ENCODE measurements around the gene VPS4A.
"Not testable (repeated sequence)": the region's sequence is repeated elsewhere in the genome, so short reads cannot be mapped to it uniquely, and the experiment has no call there.

The VPS4A gene

GRCh38 chr16:69310653-69311532 is at the start of gene VPS4A:
VPS4A (plus strand) TSS chr16:69311350; CDS start chr16:69311512, 162 bp downstream.
- peak; percentile 93 for DNase-seq

GRCh38 chr16:69266334-69267063 is 44.7 kb upstream of the VPS4A start:
- DNase-seq = no peak

GRCh38 chr16:69267633-69268032 is 43.5 kb upstream of the VPS4A start:
- DNase-seq = no peak

DNA sequence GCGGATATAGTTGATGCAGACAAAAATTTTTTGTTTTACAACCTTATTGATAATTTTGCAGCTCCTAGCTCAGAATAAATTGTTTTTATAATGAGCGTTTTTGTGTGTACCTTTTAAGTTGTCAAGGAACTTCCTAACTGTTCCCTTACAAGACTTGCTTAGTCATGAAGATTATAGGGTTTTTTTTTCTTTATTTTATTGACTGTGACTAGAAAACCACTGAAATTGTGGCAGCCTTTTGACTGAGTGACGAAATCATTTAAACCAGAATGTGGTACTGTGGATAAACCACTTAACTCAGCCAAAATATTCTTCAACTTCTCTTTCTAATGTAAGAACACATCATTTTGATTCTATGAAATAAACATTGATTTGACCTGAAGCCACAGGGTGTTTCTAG is 40.8 kb upstream of the VPS4A start:
- no peak for DNase-seq

GRCh38 chr16:69270831-69271230 is 40.3 kb upstream of the VPS4A start:
- DNase-seq = no peak

- no peak for DNase-seq
Measured at GRCh38 chr16:69273009-69273408, 38.1 kb upstream of the VPS4A start.

- no peak for DNase-seq
Measured at GRCh38 chr16:69274699-69275235, 36.4 kb upstream of the VPS4A start.

DNA sequence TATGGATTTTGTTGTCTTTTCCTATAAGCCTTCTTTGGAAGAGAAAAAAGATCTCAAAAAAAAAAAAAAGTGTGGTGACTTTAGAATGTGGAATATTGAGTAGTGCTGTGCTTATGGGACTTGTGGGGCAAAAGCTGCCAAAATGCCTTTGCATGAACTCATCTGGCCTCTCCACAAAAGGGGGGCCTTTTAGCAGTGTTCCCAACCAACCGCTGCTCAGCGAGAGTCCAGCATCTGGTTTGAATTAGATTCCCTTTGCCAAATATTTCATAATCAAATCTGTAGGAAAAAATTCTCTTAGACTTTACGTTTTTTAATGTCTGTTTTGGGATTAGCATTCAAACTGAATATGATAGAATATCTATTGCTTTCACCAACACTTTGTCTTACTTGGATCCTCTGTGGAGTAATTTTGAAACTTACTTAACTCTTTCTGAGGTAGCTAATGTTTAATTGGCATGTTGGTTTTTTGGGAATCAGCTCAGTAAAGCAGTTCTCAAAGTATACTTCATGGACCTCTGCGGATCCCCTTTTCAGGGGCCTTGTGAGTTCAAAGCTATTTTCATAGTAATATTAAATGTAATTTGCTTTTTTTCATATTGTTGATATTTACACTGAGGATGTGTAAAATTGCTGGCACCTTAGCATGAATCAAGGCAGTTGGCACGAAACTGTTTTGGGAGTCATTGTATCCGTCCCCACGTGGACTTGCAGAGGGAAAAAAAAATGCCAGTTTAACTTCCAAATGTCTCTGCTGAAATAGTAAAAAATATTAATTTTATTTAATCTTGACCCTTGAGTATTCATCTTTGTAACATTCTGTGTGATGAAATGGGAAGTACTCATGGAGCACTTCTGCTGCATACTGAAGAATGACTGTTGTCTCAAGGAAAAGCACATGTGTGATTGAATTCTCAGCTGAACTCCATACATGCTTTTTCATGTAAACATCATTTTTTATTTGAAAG is 34.7 kb upstream of the VPS4A start:
- DNase-seq = no peak

- no peak for DNase-seq
Measured at GRCh38 chr16:69277413-69277812, 33.7 kb upstream of the VPS4A start.

- DNase-seq = no peak
Measured at GRCh38 chr16:69283851-69284250, 27.3 kb upstream of the VPS4A start.

DNA sequence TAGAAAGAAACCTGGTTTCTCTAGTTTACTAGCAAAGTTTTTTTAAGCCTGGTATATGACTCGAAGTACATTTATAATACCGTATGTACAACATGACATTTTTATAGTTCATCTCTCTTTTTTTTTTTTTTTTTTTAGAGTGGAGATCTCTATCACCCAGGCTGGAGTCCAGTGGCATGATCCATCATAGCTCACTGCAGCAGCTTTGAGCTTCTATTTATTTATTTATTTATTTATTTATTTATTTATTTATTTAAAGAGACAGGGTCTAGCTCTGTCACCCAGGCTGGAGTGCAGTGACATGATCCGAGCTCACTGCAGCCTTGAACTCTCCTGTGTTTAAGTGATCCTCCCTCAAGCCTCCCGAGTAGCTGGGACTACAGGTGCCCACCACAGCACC is 25.9 kb upstream of the VPS4A start:
- no peak for DNase-seq

GRCh38 chr16:69286941-69287713 is 24.0 kb upstream of the VPS4A start:
- peak; percentile 52 for DNase-seq

DNA sequence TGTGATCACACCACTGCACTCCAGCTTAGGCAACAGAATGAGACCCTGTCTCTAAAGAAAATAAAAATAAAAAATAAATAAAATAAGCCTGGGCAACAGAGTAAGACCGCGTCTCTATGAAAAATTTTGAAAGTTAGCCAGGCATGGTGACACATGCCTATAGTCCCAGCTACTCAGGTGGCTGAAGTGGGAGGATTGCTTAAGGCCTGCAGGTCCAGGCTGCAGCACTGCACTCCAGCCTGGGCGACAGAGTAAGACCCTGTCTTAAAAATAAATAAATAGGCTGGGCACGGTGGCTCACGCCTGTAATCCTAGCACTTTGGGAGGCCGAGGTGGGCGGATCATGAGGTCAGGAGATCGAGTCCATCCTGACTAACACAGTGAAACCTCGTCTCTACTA is 19.5 kb upstream of the VPS4A start:
- not testable (repeated sequence) for DNase-seq

DNA sequence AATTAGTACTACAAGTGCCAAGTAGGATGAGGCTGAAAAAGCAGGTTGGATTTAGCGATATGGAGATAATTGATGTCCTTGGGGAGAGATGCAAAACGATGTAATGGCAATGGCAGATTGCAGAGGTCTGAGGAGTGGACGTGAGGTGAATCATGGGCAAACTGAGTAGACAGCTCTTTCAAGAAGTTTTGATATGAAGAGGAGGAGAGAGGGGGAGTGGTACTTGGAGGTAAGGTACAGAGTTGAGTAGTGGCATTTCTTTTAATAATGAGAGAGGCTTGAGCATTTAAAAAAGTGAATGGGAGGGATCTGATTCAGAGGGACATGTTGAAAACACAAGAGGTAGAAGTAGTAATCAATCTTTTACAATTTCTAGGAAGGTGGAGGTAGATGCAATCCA is 17.7 kb upstream of the VPS4A start:
- DNase-seq = no peak

GRCh38 chr16:69294051-69294450 is 17.1 kb upstream of the VPS4A start:
- DNase-seq = no peak

DNA sequence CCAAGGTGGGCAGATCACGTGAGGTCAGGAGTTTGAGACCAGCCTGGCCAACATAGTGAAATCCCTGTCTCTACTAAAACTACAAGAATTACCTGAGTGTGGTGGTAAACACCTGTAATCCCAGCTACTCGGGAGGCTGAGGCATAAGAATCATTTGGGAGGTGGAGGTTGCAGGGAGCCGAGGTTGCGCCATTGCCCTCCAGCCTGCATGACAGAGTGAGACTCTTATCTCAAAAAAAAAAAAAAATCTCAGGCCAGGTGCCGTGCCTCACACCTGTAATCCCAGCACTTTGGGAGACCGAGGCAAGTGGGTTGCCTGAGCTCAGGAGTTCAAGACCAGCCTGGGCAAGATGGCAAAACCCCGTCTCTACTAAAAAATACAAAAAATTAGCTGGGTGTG is 14.4 kb upstream of the VPS4A start:
- not testable (repeated sequence) for DNase-seq

GRCh38 chr16:69298261-69298660 is 12.9 kb upstream of the VPS4A start:
- no peak for DNase-seq

GRCh38 chr16:69301187-69301586 is 10.0 kb upstream of the VPS4A start:
- no peak for DNase-seq

- DNase-seq = no peak
Measured at GRCh38 chr16:69301861-69302260, 9.3 kb upstream of the VPS4A start.

- no peak for DNase-seq
Measured at GRCh38 chr16:69302301-69302700, 8.8 kb upstream of the VPS4A start.

DNA sequence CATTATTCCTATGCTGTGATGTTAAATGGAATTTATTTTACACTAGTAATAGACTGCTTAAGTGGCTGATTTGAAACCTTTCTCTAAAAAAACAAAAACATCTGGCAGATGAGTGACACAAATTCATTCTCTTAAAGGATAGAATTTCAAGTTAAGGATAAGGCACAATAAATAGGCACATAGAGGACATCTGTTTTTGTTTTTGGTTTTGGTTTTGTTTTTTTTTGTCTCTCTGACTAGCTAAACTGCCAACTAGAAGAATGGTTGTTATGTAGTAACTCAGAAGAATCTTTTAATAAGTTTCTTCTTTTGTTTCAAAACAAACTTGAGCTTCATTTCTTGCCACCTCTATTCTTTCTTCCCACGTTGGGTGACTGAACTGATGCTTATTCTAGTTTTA is 5.1 kb upstream of the VPS4A start:
- no peak for DNase-seq

DNA sequence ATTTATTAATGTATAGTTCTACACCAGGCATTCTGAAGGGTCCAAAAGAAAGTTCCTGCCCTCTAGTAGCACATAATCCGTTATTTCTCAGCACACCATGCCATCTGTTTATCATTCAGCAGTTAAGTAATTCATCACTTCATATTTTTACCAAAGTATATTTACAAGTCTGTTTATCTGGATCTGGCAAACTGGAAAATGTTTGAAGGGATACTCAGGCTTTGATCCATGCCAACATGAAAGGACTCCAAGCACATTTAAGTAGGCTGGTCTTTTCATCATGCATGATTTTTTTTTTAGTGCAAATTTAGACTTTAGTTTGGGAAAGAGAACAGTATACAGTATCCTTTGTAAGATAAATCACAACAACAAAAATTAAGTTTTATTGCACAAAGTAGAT is 4.1 kb upstream of the VPS4A start:
- DNase-seq = no peak

Data from NCI-H69 (cell line).